Type B pancreatic cell (in vitro differentiated cells): ENCODE results near the gene LIMS4. TPM values are rescaled to one million over a fixed set of nuclear protein-coding genes. Genes with fewer than 3 reads are reported as not detected.
"Not testable (repeated sequence)": the region's sequence is repeated elsewhere in the genome, so short reads cannot be mapped to it uniquely, and the experiment has no call there.

Experiments
- DNase-seq: peaks from one replicate; pipeline ENCODE4 v3.0.0; 2021; ENCODE audit warnings: mixed read lengths; ENCODE audit not compliant: unreplicated experiment; ENCODE audit errors: extremely low spot score
- H3K27ac Mint-ChIP-seq: 2 replicates; pipeline ENCODE4 v1.8.0; 2021; ENCODE audit warnings: mild to moderate bottlenecking, mixed read lengths
- H3K27me3 Mint-ChIP-seq: 2 replicates; pipeline ENCODE4 v1.8.0; 2021; ENCODE audit warnings: mixed read lengths
- H3K36me3 Mint-ChIP-seq: 2 replicates; pipeline ENCODE4 v1.8.0; 2021; ENCODE audit warnings: mixed read lengths
- H3K4me1 Mint-ChIP-seq: one replicate; pipeline ENCODE4 v1.8.0; 2021; ENCODE audit warnings: mixed read lengths; ENCODE audit not compliant: unreplicated experiment
- H3K4me3 Mint-ChIP-seq: 2 replicates; pipeline ENCODE4 v1.8.0; 2021; ENCODE audit warnings: mild to moderate bottlenecking, mixed read lengths
- H3K9me3 Mint-ChIP-seq: 2 replicates; pipeline ENCODE4 v1.8.0; 2021; ENCODE audit warnings: mixed read lengths
- total RNA-seq: library from RNA; stranded (reverse); gene quantifications from 2 replicates; pipeline ENCODE4 v1.2.1, GENCODE V29; 2021; ENCODE audit warnings: low replicate concordance

Gene LIMS4
- total RNA-seq, 1 donor from 2014 or later, result 1.0 TPM

DNA sequence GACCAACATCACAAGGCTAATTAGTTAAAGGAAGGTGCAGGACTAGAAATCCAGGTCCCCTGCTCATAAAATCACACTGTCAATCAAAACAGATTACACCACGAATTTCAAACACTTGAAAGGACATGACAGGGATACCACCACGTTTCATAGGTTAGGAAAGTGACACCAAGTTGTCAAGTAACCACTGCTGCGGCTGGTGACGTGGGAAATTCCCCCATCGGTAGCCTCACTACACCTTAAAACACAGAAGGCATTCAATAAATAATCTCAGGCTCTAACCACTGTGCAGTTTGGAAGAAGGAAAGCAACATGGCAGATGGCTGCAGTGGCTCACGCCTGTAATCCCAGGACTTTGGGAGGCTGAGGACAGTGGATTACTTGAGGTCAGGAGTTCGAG, 3.7 kb downstream of the LIMS4 start:
- H3K9me3 Mint-ChIP-seq, H3K27ac Mint-ChIP-seq, H3K36me3 Mint-ChIP-seq, H3K4me3 Mint-ChIP-seq, DNase-seq, H3K4me1 Mint-ChIP-seq, H3K27me3 Mint-ChIP-seq: not testable (repeated sequence)

GRCh38 chr2:110465312-110465711, 7.3 kb downstream of the LIMS4 start:
- not testable (repeated sequence) for H3K27ac Mint-ChIP-seq, H3K4me3 Mint-ChIP-seq, H3K4me1 Mint-ChIP-seq, H3K9me3 Mint-ChIP-seq, DNase-seq, H3K36me3 Mint-ChIP-seq, H3K27me3 Mint-ChIP-seq

- H3K27ac Mint-ChIP-seq, H3K36me3 Mint-ChIP-seq, H3K4me1 Mint-ChIP-seq, H3K9me3 Mint-ChIP-seq, H3K27me3 Mint-ChIP-seq, H3K4me3 Mint-ChIP-seq, DNase-seq: not testable (repeated sequence)
Observed at GRCh38 chr2:110462458-110462857, 10.2 kb downstream of the LIMS4 start.

DNA sequence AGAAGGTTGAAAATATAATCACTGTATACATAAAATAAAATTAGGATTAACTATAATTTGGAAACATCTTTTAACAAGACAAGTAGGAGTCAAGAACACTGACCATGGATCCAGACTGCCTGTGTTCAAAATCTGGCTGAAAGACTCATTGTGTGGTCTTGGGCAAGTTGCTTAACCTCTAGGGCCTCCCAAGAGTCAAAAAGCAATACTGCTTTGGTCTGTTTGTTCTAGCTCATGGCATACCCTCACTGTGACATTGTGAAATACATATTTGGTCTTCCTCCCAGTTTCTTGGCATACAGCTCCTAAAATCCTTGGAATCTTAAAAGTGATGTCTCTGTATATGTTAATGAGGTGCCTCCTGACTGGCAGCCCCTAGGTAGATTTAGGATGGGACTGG, 12.3 kb downstream of the LIMS4 start:
- H3K4me1 Mint-ChIP-seq, H3K9me3 Mint-ChIP-seq, H3K27ac Mint-ChIP-seq, H3K36me3 Mint-ChIP-seq, DNase-seq, H3K27me3 Mint-ChIP-seq, H3K4me3 Mint-ChIP-seq: not testable (repeated sequence)

GRCh38 chr2:110457214-110457590, 15.4 kb downstream of the LIMS4 start:
- not testable (repeated sequence) for H3K27ac Mint-ChIP-seq, H3K4me1 Mint-ChIP-seq, H3K4me3 Mint-ChIP-seq, DNase-seq, H3K36me3 Mint-ChIP-seq, H3K27me3 Mint-ChIP-seq, H3K9me3 Mint-ChIP-seq

- H3K9me3 Mint-ChIP-seq, H3K4me1 Mint-ChIP-seq, H3K36me3 Mint-ChIP-seq, H3K27me3 Mint-ChIP-seq, H3K27ac Mint-ChIP-seq, DNase-seq, H3K4me3 Mint-ChIP-seq: not testable (repeated sequence)
Observed at GRCh38 chr2:110456291-110457213, 16.1 kb downstream of the LIMS4 start.

- H3K27me3 Mint-ChIP-seq, H3K4me1 Mint-ChIP-seq, H3K9me3 Mint-ChIP-seq, H3K36me3 Mint-ChIP-seq, DNase-seq, H3K4me3 Mint-ChIP-seq, H3K27ac Mint-ChIP-seq: not testable (repeated sequence)
Observed at GRCh38 chr2:110455080-110455670, 17.4 kb downstream of the LIMS4 start.

DNA sequence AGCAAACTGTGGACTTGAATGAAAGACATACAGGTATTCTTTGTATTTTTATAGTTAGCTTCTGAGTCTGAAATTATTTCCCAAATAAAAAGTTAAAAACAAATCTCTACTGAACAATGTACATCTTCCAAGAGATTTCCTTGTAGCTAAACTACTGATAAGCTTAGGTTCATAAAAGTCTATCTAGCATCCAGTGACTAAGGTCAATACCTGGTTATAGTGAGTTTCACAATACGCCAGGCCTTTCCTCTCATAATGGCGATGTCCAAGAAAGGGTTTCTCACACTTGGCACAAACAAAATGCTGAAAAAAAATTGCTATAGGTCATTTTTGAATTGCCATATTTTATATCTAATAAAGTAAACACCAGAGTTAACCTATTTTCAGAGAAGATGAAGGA, 21.7 kb downstream of the LIMS4 start:
- not testable (repeated sequence) for H3K27ac Mint-ChIP-seq, H3K9me3 Mint-ChIP-seq, H3K4me3 Mint-ChIP-seq, H3K4me1 Mint-ChIP-seq, H3K36me3 Mint-ChIP-seq, H3K27me3 Mint-ChIP-seq, DNase-seq

DNA sequence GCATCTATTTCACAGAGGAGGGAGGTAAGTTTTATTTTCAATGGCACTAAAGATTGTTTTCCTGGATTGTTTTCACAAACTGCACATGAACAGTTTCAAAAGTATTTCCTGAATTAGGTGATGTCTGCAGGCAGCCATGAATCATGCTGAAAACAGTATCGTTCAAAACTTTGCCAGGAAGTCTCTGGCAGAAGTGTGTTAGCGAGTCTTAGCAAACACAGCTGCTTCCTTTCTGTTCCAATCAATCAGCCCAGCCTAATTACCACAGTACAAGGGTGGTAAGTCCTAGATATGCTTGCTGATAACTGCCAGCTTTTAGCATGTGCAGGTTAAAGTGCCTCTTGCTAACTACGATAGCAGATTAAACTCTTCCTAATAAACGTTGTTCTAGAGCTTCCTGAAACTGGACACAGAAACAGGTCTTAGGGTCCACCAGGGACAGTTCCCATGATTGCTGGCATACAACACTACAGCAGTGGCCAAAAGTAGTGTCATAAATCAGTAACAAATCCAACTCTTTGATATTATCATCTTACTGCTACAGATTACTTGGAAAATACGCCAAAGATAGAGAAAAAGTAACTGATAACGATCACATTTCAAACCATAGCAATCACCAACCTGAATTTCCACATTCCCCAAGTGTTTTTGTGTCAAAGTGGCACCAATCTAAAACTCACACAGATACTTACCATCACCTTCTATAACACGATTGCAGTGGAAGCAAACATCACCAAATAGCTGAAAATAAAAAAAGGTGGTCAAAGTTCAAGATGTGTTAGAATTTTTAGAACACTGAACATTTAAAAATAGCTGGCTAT, 23.3 kb downstream of the LIMS4 start:
- DNase-seq, H3K4me3 Mint-ChIP-seq, H3K27me3 Mint-ChIP-seq, H3K36me3 Mint-ChIP-seq, H3K4me1 Mint-ChIP-seq, H3K27ac Mint-ChIP-seq, H3K9me3 Mint-ChIP-seq: not testable (repeated sequence)

DNA sequence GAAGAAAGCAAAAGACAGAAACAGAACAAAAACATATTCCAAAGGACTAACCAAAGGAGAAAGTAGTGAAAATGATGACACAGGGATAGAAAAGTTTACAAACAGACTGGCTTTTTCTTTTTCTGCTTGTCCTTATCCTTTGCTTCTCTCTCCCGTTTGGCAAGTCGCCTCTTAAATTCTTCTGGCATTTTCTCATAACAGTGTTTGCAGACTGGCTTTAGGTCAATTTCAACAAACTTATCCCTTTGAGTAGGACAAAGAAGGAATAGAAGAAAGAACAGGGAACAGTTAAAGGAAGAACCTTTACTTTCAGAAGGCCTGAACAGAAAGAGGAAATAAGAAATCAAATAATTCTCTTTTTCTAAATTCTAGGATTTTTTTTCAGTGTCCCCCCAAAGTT, 26.0 kb downstream of the LIMS4 start:
- H3K27ac Mint-ChIP-seq, H3K4me1 Mint-ChIP-seq, H3K9me3 Mint-ChIP-seq, H3K4me3 Mint-ChIP-seq, H3K36me3 Mint-ChIP-seq, DNase-seq, H3K27me3 Mint-ChIP-seq: not testable (repeated sequence)

DNA sequence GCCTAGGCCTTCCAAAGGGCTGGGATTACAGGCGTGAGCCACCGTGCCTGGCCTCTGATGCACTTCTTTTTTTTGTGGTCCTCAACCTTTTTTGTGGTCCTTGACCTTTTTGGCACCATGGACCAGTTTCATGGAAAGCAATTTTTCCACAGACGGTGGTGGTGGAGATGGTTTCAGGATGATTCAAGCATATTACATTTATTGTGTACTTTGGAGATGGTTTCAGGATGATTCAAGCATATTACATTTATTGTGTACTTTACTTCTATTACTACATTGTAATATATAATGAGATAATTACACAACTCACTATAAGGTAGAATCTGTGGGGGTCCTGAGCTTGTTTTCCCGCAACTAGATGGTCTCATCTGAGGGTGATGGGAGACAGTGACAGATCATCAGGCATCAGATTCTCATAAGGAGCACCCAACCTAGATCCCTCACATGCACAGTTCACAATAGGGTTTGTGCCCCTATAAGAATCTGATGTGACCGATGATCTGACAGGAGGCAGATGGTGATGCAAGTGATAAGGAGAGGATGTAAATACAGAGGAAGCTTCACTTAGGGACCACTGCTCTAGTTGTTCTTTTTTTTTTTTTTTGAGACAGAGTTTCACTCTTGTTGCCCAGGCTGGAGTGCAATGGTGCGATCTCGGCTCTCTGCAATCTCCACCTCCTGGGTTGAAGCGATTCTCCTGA, 29.2 kb downstream of the LIMS4 start:
- not testable (repeated sequence) for H3K36me3 Mint-ChIP-seq, DNase-seq, H3K4me1 Mint-ChIP-seq, H3K27me3 Mint-ChIP-seq, H3K4me3 Mint-ChIP-seq, H3K27ac Mint-ChIP-seq, H3K9me3 Mint-ChIP-seq

- H3K9me3 Mint-ChIP-seq, H3K4me1 Mint-ChIP-seq, H3K4me3 Mint-ChIP-seq, H3K27ac Mint-ChIP-seq, H3K36me3 Mint-ChIP-seq, H3K27me3 Mint-ChIP-seq, DNase-seq: not testable (repeated sequence)
Observed at GRCh38 chr2:110441905-110442304, 30.7 kb downstream of the LIMS4 start.

GRCh38 chr2:110434565-110434964, 38.1 kb downstream of the LIMS4 start:
- H3K27me3 Mint-ChIP-seq, DNase-seq, H3K9me3 Mint-ChIP-seq, H3K4me1 Mint-ChIP-seq, H3K27ac Mint-ChIP-seq, H3K4me3 Mint-ChIP-seq, H3K36me3 Mint-ChIP-seq: not testable (repeated sequence)
